ENCODE results near the gene SV2B.

The SV2B gene

DNA sequence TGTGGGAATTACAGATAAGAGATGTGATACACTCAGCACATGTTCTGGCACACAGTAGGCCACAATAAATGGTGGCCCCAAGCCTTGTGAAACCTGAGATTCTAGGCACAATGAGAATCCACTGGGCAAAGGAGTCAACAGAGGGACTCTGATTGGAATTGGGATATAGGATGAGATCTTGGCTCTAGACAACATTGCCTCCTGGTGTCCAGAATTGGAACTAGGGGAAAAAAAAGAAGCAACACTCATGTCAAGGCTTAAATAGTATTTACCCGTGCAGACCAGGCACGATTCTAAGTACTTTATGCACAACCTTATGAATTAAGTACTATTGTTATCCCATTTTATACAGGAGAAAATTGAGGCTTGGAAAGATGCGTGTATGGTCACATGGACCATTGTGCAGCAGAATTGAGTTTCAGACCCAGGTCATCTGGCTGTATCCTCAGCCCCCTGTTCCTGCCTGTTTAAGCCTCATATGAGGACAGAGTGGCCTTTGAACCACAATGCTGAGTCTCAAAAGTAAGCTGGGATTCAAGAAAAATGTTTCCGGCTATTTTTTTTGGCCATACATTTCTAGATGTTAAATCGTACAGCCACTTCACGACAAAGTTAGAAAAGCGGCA is 124.8 kb downstream of the SV2B start:
- DNase-seq (ENCODE audit: low read depth): peak; percentile 43
- H3K4me3 ChIP-seq (ENCODE audit: low read depth, low read length): no peak overlapping the region
- TF ChIP-seq, protein P1, sequence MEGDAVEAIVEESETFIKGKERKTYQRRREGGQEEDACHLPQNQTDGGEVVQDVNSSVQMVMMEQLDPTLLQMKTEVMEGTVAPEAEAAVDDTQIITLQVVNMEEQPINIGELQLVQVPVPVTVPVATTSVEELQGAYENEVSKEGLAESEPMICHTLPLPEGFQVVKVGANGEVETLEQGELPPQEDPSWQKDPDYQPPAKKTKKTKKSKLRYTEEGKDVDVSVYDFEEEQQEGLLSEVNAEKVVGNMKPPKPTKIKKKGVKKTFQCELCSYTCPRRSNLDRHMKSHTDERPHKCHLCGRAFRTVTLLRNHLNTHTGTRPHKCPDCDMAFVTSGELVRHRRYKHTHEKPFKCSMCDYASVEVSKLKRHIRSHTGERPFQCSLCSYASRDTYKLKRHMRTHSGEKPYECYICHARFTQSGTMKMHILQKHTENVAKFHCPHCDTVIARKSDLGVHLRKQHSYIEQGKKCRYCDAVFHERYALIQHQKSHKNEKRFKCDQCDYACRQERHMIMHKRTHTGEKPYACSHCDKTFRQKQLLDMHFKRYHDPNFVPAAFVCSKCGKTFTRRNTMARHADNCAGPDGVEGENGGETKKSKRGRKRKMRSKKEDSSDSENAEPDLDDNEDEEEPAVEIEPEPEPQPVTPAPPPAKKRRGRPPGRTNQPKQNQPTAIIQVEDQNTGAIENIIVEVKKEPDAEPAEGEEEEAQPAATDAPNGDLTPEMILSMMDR (conservative IDR thresholded peaks at IDR 0.05; ENCODE audit: low read depth, low read length): peak; percentile 64

DNA sequence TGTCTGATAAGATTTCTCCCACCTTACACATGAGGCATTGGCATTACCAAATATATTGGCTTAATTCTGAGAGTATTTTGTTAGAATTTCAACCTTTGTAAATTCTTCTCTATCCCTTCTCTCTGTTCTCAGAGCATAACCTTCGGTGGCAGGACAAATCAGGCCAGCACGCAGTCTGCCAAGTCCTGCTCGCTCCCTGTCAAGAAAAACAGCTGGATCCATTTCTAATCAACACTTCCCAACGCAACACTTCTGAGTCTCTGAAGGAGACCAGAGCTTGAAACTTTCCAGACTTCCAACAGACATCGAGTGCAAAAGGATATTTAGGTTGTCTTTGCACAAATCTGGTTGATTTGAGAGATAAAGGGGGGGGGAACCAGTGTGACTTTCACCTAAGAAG is 125.7 kb downstream of the SV2B start:
- TF ChIP-seq, protein P1 (conservative IDR thresholded peaks at IDR 0.05; ENCODE audit: low read depth, low read length): no peak
- no peak overlapping the region for H3K4me3 ChIP-seq (ENCODE audit: low read depth, low read length)
- DNase-seq (ENCODE audit: low read depth): no peak

DNA sequence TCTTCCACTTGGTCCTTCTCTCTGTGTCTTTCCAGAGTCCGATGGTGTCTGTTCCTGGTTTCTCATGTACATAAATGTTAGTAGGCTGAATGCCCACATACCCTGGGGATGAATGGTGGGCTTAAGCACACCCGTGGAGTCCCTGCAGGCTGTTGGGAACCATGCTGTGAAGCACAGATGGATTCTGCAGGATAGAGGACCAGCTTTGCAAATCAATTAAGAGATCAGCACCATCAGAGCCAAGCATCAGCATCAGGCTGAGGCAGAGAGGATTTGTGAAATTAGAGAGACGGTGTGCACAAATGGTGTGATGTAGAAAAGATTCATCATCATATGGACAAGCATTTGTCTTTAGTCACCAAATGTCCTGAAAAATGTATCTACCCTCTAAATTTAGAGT is 127.1 kb downstream of the SV2B start:
- TF ChIP-seq, protein P1 (conservative IDR thresholded peaks at IDR 0.05; ENCODE audit: low read depth, low read length): no peak
- no peak overlapping the region for H3K4me3 ChIP-seq (ENCODE audit: low read depth, low read length)
- DNase-seq (ENCODE audit: low read depth): no peak

DNA sequence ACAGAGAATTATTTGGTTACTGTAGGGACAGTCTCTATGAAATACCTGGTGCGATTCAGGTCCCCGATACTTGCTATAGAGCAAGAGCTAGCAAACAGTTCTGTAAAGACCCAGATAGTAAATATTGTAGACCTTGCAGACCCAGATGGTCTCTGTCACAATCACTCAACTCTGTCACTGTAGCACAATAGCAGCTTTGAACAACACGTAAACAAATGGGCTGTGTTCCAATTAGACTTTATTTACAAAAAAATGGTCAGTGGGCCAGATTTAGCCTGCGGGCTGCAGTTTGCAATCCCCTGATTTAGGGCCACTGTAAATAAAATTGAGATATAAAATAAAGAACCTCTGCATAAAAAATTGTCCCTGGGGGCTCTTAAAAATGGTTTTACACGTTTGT is 127.7 kb downstream of the SV2B start:
- no peak overlapping the region for H3K4me3 ChIP-seq (ENCODE audit: low read depth, low read length)
- TF ChIP-seq, protein P1 (conservative IDR thresholded peaks at IDR 0.05; ENCODE audit: low read depth, low read length): no peak
- no peak for DNase-seq (ENCODE audit: low read depth)

DNA sequence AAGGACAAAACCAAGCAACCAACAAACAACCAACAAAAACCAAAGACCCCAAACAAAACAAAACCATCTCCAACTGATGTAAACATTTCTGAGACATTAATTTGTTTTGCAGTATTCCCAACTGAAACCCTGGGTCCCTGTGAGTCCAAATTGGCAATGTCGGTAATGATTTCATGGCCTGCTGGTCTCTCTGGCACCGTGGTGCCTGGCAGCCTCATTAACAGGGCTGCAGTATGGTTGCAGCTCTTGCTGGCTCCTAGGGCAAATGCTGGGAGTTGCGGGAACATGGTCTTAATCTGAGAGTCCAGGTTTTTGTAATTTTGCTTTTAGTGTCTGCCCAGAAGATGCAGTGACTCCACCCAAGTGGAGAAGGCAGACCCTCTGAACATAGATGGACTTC is 128.3 kb downstream of the SV2B start:
- TF ChIP-seq, protein P1 (conservative IDR thresholded peaks at IDR 0.05; ENCODE audit: low read depth, low read length): no peak
- no peak for DNase-seq (ENCODE audit: low read depth)
- no peak overlapping the region for H3K4me3 ChIP-seq (ENCODE audit: low read depth, low read length)

DNA sequence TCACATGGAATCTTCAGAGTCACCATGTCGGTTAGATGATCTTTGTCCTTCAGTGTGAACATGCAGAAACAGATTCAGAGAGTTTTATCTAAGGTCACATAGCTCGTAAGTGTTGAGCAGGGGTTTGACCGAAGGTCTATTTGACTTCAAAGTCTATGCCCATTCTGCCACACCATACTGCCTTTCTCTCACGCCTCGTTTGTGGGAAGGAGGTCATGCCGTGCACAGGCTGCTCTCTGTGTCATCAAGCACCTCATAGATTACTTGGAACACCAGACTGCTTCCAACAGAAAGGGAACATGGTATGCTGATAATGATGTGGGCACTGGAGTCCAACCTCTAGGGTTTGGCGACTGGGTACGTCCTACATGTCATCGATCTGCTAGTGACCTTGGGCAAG is 128.8 kb downstream of the SV2B start:
- TF ChIP-seq, protein P1 (conservative IDR thresholded peaks at IDR 0.05; ENCODE audit: low read depth, low read length): no peak
- H3K4me3 ChIP-seq (ENCODE audit: low read depth, low read length): no peak overlapping the region

DNA sequence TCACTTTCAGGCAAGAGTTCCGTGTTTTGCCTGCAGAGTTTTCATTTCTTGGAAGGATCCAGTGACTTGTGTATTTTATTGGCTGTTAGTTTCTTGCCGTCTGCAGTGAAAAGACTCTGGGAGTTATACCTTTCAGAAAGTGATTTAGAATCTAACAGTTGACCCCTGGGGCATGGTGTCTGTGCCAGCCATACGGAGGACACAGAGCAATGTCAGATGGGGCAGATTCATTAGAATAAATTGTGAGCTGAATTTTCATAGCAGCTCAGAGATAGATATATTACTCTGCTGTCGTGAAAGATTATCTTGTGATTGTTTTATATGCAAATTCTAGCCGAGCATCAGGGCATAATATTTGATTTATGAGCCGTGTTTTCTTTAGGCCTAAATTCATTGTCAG is 131.6 kb downstream of the SV2B start:
- H3K4me3 ChIP-seq (ENCODE audit: low read depth, low read length): no peak overlapping the region
- no peak for DNase-seq (ENCODE audit: low read depth)
- TF ChIP-seq, protein P1 (conservative IDR thresholded peaks at IDR 0.05; ENCODE audit: low read depth, low read length): no peak

More for the DNA sequence above, 128.8 kb downstream of the SV2B start:
- no peak for DNase-seq (ENCODE audit: low read depth)
